A673 (cell line): ENCODE results near the gene CHST15. TPM values are rescaled to one million over a fixed set of nuclear protein-coding genes. Genes with fewer than 3 reads are reported as not detected.

Experiments used
- BruUV-seq: library from RNA; stranded (reverse); fragments of 400-500 nt; replicated peaks from 2 replicates; lab custom pipeline; 2021; lab: Mats Ljungman, UMichigan
- CTCF ChIA-PET: fragments of 300-600 bp; sonication (Branson Sonifier 250); formaldehyde crosslinking; loops from one replicate; lab custom pipeline; 2022; ENCODE audit warnings: antibody characterized with exemption; lab: Charles Lee
- POLR2A ChIA-PET: fragments of 300-600 bp; sonication (Branson Sonifier 250); formaldehyde crosslinking; loops from one replicate; lab custom pipeline; 2022; ENCODE audit warnings: antibody characterized with exemption; ENCODE audit not compliant: low non-redundant PET; lab: Charles Lee
- DNase-seq: peaks from one replicate; pipeline ENCODE4 v3.0.0-alpha.2; 2015; ENCODE audit warnings: low spot score
- H3K27ac ChIP-seq: fragments of 200-600 bp; sonication (generic); 2 replicates; pipeline ENCODE4 v1.5.1; 2016; ENCODE audit warnings: mixed run types, low read depth, mild to moderate bottlenecking, mixed read lengths, antibody characterized with exemption, low read length; ENCODE audit not compliant: poor library complexity, severe bottlenecking
- H3K27me3 ChIP-seq: fragments of 200-600 bp; sonication (generic); replicated peaks from 2 replicates; pipeline ENCODE4 v1.6.1; 2017; ENCODE audit warnings: mixed run types, low read depth, mild to moderate bottlenecking, mixed read lengths, antibody characterized with exemption, low read length; ENCODE audit not compliant: insufficient read depth, poor library complexity
- H3K36me3 ChIP-seq: fragments of 200-600 bp; sonication (generic); 2 replicates; pipeline ENCODE4 v1.6.1; 2016; ENCODE audit warnings: mixed run types, mild to moderate bottlenecking, mixed read lengths, antibody characterized with exemption, low read length; ENCODE audit not compliant: insufficient read depth, poor library complexity, severe bottlenecking
- H3K4me1 ChIP-seq: fragments of 200-600 bp; sonication (generic); 2 replicates; pipeline ENCODE4 v1.6.1; 2017; ENCODE audit warnings: mixed run types, mild to moderate bottlenecking, mixed read lengths, antibody characterized with exemption, low read length; ENCODE audit not compliant: insufficient read depth, poor library complexity, severe bottlenecking
- H3K4me3 ChIP-seq: fragments of 200-600 bp; sonication (generic); 2 replicates; pipeline ENCODE4 v1.5.1; 2016; ENCODE audit warnings: low read depth, mixed run types, mild to moderate bottlenecking, mixed read lengths, low read length; ENCODE audit not compliant: poor library complexity, severe bottlenecking
- H3K9me3 ChIP-seq: fragments of 200-600 bp; sonication (generic); 2 replicates; pipeline ENCODE4 v1.6.1; 2016; ENCODE audit warnings: mixed run types, low read depth, mild to moderate bottlenecking, mixed read lengths, antibody characterized with exemption, low read length; ENCODE audit not compliant: poor library complexity, severe bottlenecking
- CTCF ChIP-seq: fragments of 300-800, 200-600 bp; sonication (generic); conservative IDR thresholded peaks from 2 replicates; pipeline ENCODE4 v1.5.1; 2017; ENCODE audit warnings: low read depth, mild to moderate bottlenecking, antibody characterized with exemption, low read length, moderate library complexity, mixed read lengths
- EZH2 ChIP-seq: fragments of 200-600 bp; sonication (generic); IDR thresholded peaks from 2 replicates; pipeline ENCODE4 v1.6.1; 2017; ENCODE audit warnings: borderline replicate concordance, low read depth, mild to moderate bottlenecking, mixed read lengths, antibody characterized with exemption, low read length; ENCODE audit not compliant: poor library complexity, severe bottlenecking
- intact Hi-C: fragments of 100-400 bp; cut with micrococcal nuclease; formaldehyde crosslinking; loops from one replicate; pipeline ENCODE4 v1.10.0; 2022; ENCODE audit not compliant: unreplicated experiment
- total RNA-seq: library from RNA; stranded (reverse); gene quantifications from 2 replicates; pipeline ENCODE4 v1.2.3, GENCODE V29; 2021

The CHST15 gene
- total RNA-seq, 1 experiment from 2014 or later = 1.7 TPM

GRCh38 chr10:124030492-124031110 lies 62.8 kb downstream of the CHST15 start:
- H3K27me3 ChIP-seq = peaks cover 6% of the 10 kb centered on the region
- CTCF ChIA-PET = no interaction called here
- no peak overlapping the region for H3K4me3 ChIP-seq
- no peaks in the 10 kb centered on the region for H3K9me3 ChIP-seq
- no TSS peak for BruUV-seq
- H3K4me1 ChIP-seq = no peaks in the 10 kb centered on the region
- DNase-seq = no peak
- POLR2A ChIA-PET = no interaction called here
- no peak overlapping the region for H3K27ac ChIP-seq
- intact Hi-C loops = no loop called here
- TF ChIP-seq CTCF = no peak
- TF ChIP-seq EZH2 = no peak
- no peaks in the 10 kb centered on the region for H3K36me3 ChIP-seq

- no TSS peak for BruUV-seq
- Histone ChIP-seq H3K4me3 (no peak overlapping the region), H3K27ac (no peak overlapping the region), H3K27me3 (peaks cover 6% of the 10 kb centered on the region), H3K36me3 (no peaks in the 10 kb centered on the region), H3K4me1 (no peaks in the 10 kb centered on the region), H3K9me3 (no peaks in the 10 kb centered on the region)
- no peak for TF ChIP-seq EZH2
- TF ChIP-seq CTCF = no peak
- CTCF ChIA-PET = no interaction called here
- POLR2A ChIA-PET = interaction anchor here (0.6 kb wide), 1 partner anchor 9 kb away, joined by 4 read pairs; no protein-coding TSS in a partner anchor
- no peak for DNase-seq
- intact Hi-C loops = no loop called here
Observed at GRCh38 chr10:124030061-124030460, 63.3 kb downstream of the CHST15 start.

GRCh38 chr10:124029559-124029958 lies 63.8 kb downstream of the CHST15 start:
- intact Hi-C loops = no loop called here
- H3K36me3 ChIP-seq = no peaks in the 10 kb centered on the region
- H3K4me3 ChIP-seq = no peak overlapping the region
- no TSS peak for BruUV-seq
- DNase-seq = no peak
- ChIA-PET POLR2A (interaction anchor here (0.6 kb wide), 1 partner anchor 10 kb away, joined by 4 read pairs; no protein-coding TSS in a partner anchor), CTCF (no interaction called here)
- TF ChIP-seq EZH2 (no peak), CTCF (no peak)
- H3K4me1 ChIP-seq = no peaks in the 10 kb centered on the region
- H3K27me3 ChIP-seq = peaks cover 6% of the 10 kb centered on the region
- H3K9me3 ChIP-seq = no peaks in the 10 kb centered on the region
- H3K27ac ChIP-seq = no peak overlapping the region
